DND-41 (cell line): ENCODE data around the gene MIPEP.

Source experiments
- CTCF ChIP-seq: IDR thresholded peaks from 2 replicates; pipeline ENCODE4 v1.5.1; 2012; ENCODE audit warnings: borderline replicate concordance, low read length, moderate library complexity, mild to moderate bottlenecking; ENCODE audit not compliant: poor library complexity, severe bottlenecking; ENCODE audit errors: extremely low read depth
- EZH2 ChIP-seq: IDR thresholded peaks from 3 replicates; pipeline ENCODE4 v1.6.1; 2012; ENCODE audit warnings: borderline replicate concordance, low read depth, mild to moderate bottlenecking, moderate library complexity, low read length, inconsistent platforms; ENCODE audit not compliant: severe bottlenecking

GRCh38 chr13:23684647-23685046 lies 204.6 kb downstream of the MIPEP start:
- TF ChIP-seq CTCF, result no peak
- no peak for TF ChIP-seq EZH2
